ENCODE data around the gene SLC35E1. TPM values are rescaled to one million over a fixed set of nuclear protein-coding genes. Genes with fewer than 3 reads are reported as not detected.

Gene SLC35E1
- total RNA-seq, 1 experiment from 2014 or later, result 35.8 TPM

- Mint-ChIP-seq H3K27ac (peak overlapping the region; percentile 53 to 93 (median 55); a peak in 2 of 7 replicates), H3K36me3 (ENCODE audit: insufficient read depth in 1 of 3, low read depth in 3 of 3) (peaks cover 25 to 36% (median 34%) of the 10 kb centered on the region in 3 experiments; a peak in 6 of 7 replicates), H3K4me1 (peaks cover 13 to 16% of the 10 kb centered on the region in 2 experiments), H3K4me3 (peak overlapping the region; percentile 91 to 96), H3K9me3 (no peaks in the 10 kb centered on the region), H3K27me3 (ENCODE audit: low read depth) (no peaks in the 10 kb centered on the region)
- H2BK120ac ChIP-seq (ENCODE audit: low read depth, low read length, poor library complexity, severe bottlenecking), result no peak overlapping the region
- no peak overlapping the region for H2BK15ac ChIP-seq (ENCODE audit: low read depth, low read length)
- no peaks in the 10 kb centered on the region for H3K27me3 ChIP-seq (ENCODE audit: insufficient read depth, low read length)
- no peak overlapping the region for H3K23ac ChIP-seq (ENCODE audit: insufficient read length, low read depth, low read length)
- H2AFZ ChIP-seq (ENCODE audit: low read length), result no peak overlapping the region
- H3K79me1 ChIP-seq (ENCODE audit: insufficient read depth, low read depth, low read length, poor library complexity, severe bottlenecking), result peaks cover 16% of the 10 kb centered on the region
- H4K8ac ChIP-seq (replicated peaks; ENCODE audit: insufficient read length, low read depth, low read length), result no peak overlapping the region
- H3K27ac ChIP-seq (ENCODE audit: insufficient read length, low read depth, low read length), result no peak overlapping the region
- H3K14ac ChIP-seq (ENCODE audit: insufficient read depth, low read length), result peak overlapping the region; percentile 67; the same call in 1 of the 2 replicates
- no peaks in the 10 kb centered on the region for H4K20me1 ChIP-seq (ENCODE audit: control insufficient read depth, insufficient read depth, insufficient read length)
- no peak overlapping the region for H3T11ph ChIP-seq (ENCODE audit: low read length)
- no peaks in the 10 kb centered on the region for H3K9me3 ChIP-seq (ENCODE audit: control insufficient read depth, low read depth, low read length)
- TF ChIP-seq, protein P1, sequence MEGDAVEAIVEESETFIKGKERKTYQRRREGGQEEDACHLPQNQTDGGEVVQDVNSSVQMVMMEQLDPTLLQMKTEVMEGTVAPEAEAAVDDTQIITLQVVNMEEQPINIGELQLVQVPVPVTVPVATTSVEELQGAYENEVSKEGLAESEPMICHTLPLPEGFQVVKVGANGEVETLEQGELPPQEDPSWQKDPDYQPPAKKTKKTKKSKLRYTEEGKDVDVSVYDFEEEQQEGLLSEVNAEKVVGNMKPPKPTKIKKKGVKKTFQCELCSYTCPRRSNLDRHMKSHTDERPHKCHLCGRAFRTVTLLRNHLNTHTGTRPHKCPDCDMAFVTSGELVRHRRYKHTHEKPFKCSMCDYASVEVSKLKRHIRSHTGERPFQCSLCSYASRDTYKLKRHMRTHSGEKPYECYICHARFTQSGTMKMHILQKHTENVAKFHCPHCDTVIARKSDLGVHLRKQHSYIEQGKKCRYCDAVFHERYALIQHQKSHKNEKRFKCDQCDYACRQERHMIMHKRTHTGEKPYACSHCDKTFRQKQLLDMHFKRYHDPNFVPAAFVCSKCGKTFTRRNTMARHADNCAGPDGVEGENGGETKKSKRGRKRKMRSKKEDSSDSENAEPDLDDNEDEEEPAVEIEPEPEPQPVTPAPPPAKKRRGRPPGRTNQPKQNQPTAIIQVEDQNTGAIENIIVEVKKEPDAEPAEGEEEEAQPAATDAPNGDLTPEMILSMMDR (conservative IDR thresholded peaks at IDR 0.05), result no peak
- no peak overlapping the region for H2AK5ac ChIP-seq (ENCODE audit: insufficient read length, low read length)
- no peak overlapping the region for H2BK12ac ChIP-seq (ENCODE audit: insufficient read length, low read depth, low read length)
- no peaks in the 10 kb centered on the region; the same call in 1 of the 2 replicates for H3K4me1 ChIP-seq (ENCODE audit: insufficient read depth, low read length)
- peak overlapping the region; percentile 68 for H3K18ac ChIP-seq (ENCODE audit: insufficient read length, low read depth, low read length)
- H2BK5ac ChIP-seq (ENCODE audit: insufficient read length, low read length), result no peak overlapping the region
- H3K79me2 ChIP-seq (ENCODE audit: insufficient read depth, low read length), result peaks cover 27% of the 10 kb centered on the region; the same call in 1 of the 2 replicates
- H4K91ac ChIP-seq (ENCODE audit: insufficient read length, low read depth, low read length), result no peak overlapping the region
- H3K4ac ChIP-seq (ENCODE audit: low read depth, low read length), result no peak overlapping the region
- no peak overlapping the region for H3K56ac ChIP-seq (ENCODE audit: insufficient read length, low read depth, low read length)
- no peak overlapping the region for H2BK20ac ChIP-seq (ENCODE audit: low read depth, low read length, poor library complexity, severe bottlenecking)
- no CpG with 5 or more reads among the region's 15 CpGs for WGBS (ENCODE audit: extremely low coverage, insufficient read length, low lambda C conversion rate)
- no peak overlapping the region for H4K5ac ChIP-seq (ENCODE audit: insufficient read length, low read depth, low read length)
- H3K9ac ChIP-seq (ENCODE audit: extremely low read depth, insufficient read length, low read length), result peak overlapping the region; percentile 87
- peaks cover 13% of the 10 kb centered on the region for H3K23me2 ChIP-seq (ENCODE audit: insufficient read length, low read depth, low read length, poor library complexity, severe bottlenecking)
- no peak for DNase-seq
- H3K4me2 ChIP-seq (ENCODE audit: insufficient read depth, insufficient read length, low read length), result peak overlapping the region; percentile 81
Measured at GRCh38 chr19:16542910-16543472, 29.2 kb downstream of the SLC35E1 start.
